H1 (cell line): ENCODE data around the gene ZNF764. TPM values are rescaled to one million over a fixed set of nuclear protein-coding genes. Genes with fewer than 3 reads are reported as not detected.
A peak's percentile ranks its signal among the peaks of the same experiment; 100 is the strongest.

Experiments used
- CTCF ChIA-PET: fragments of 300-600 bp; sonication (Branson Sonifier 250); formaldehyde crosslinking; loops from one replicate; lab custom pipeline; 2021; ENCODE audit not compliant: partially characterized antibody; lab: Charles Lee
- POLR2A ChIA-PET: fragments of 300-600 bp; sonication (Branson Sonifier 250); formaldehyde crosslinking; loops from one replicate; lab custom pipeline; 2021; ENCODE audit warnings: inconsistent platforms; ENCODE audit not compliant: partially characterized antibody; lab: Charles Lee
- DNase-seq, 2 experiments: peaks; one replicate each; pipeline versions ENCODE4 v3.0.0 to v3.0.0-alpha.2; 2010 to 2022; ENCODE audit warnings: low spot score in 2 of 2, low read depth in 1 of 2, mixed read lengths in 1 of 2
- FAIRE-seq: peaks from 2 replicates; lab custom pipeline; 2011; peaks lifted over from hg19 to GRCh38; lab: Jason Lieb, UNC
- H2AFZ ChIP-seq: 2 replicates; pipeline ENCODE4 v1.8.1; 2012; ENCODE audit warnings: low read length, inconsistent platforms
- H2AK5ac ChIP-seq: 2 replicates; pipeline ENCODE4 v1.6.1; 2013; ENCODE audit warnings: low read depth, low read length
- H2BK120ac ChIP-seq: replicated peaks from 2 replicates; pipeline ENCODE3; 2013; ENCODE audit warnings: low read depth, low read length, inconsistent platforms
- H2BK12ac ChIP-seq: 2 replicates; pipeline ENCODE4 v1.6.1; 2013; ENCODE audit warnings: low read depth, low read length
- H2BK15ac ChIP-seq: 2 replicates; pipeline ENCODE4 v1.6.1; 2013; ENCODE audit warnings: low read length
- H2BK20ac ChIP-seq: 2 replicates; pipeline ENCODE4 v1.6.1; 2013; ENCODE audit warnings: low read length
- H2BK5ac ChIP-seq: 2 replicates; pipeline ENCODE4 v1.6.1; 2013; ENCODE audit warnings: low read depth, low read length
- H3K14ac ChIP-seq: 2 replicates; pipeline ENCODE4 v1.6.1; 2013; ENCODE audit warnings: inconsistent platforms; ENCODE audit not compliant: insufficient read length
- H3K18ac ChIP-seq: 2 replicates; pipeline ENCODE4 v1.6.1; 2013; ENCODE audit warnings: low read length; ENCODE audit errors: extremely low read depth
- H3K23ac ChIP-seq: 2 replicates; pipeline ENCODE4 v1.6.1; 2013; ENCODE audit warnings: inconsistent platforms; ENCODE audit not compliant: insufficient read length
- H3K23me2 ChIP-seq: 2 replicates; pipeline ENCODE4 v1.6.1; 2013; ENCODE audit warnings: low read depth, low read length
- H3K27ac ChIP-seq: 2 replicates; pipeline ENCODE4 v1.6.1; 2011; ENCODE audit warnings: low read depth, low read length, inconsistent platforms
- H3K27me3 ChIP-seq, 4 experiments: replicated peaks in 1 of 4; 1 replicate in 1 of 4; 2 replicates in 3 of 4; pipeline versions ENCODE4 v1.6.1 to v1.8.1; 2011 to 2013; ENCODE audit warnings: low read length in 3 of 4, mild to moderate bottlenecking in 3 of 4, inconsistent platforms in 2 of 4, mixed read lengths in 2 of 4, moderate library complexity in 1 of 4; ENCODE audit not compliant: control insufficient read depth in 3 of 4, insufficient read depth in 3 of 4; ENCODE audit errors: extremely low read depth in 1 of 4
- H3K36me3 ChIP-seq, 4 experiments: 2 replicates each; pipeline versions ENCODE4 v1.6.1 to v1.8.1; 2011 to 2013; ENCODE audit warnings: mild to moderate bottlenecking in 4 of 4, low read length in 3 of 4, moderate library complexity in 2 of 4, control low read depth in 1 of 4, inconsistent platforms in 1 of 4; ENCODE audit not compliant: insufficient read depth in 4 of 4, control insufficient read depth in 2 of 4
- H3K4ac ChIP-seq: replicated peaks from 2 replicates; pipeline ENCODE3; 2013; ENCODE audit warnings: low read length, low read depth, mixed read lengths, inconsistent platforms; ENCODE audit not compliant: insufficient read length
- H3K4me1 ChIP-seq, 4 experiments: replicated peaks in 1 of 4; 1 replicate in 1 of 4; 2 replicates in 3 of 4; pipeline versions ENCODE4 v1.6.1 to v1.8.1; 2011 to 2013; ENCODE audit warnings: low read length in 3 of 4, inconsistent platforms in 2 of 4, mixed read lengths in 1 of 4; ENCODE audit not compliant: insufficient read depth in 4 of 4, control insufficient read depth in 3 of 4
- H3K4me2 ChIP-seq, 2 experiments: 2 replicates each; pipeline versions ENCODE4 v1.6.1 to v1.8.1; 2011 to 2013; ENCODE audit warnings: low read depth in 2 of 2, low read length in 2 of 2, control low read depth in 1 of 2, inconsistent platforms in 1 of 2, mild to moderate bottlenecking in 1 of 2; ENCODE audit not compliant: insufficient read depth in 1 of 2
- H3K4me3 ChIP-seq, 4 experiments: fragments of 200-600, 300-600 bp in 1 of 4; sonication (generic), shearing (Covaris generic), sonication (Bioruptor Twin) in 1 of 4; 2 replicates each; pipeline versions ENCODE4 v1.5.1 to v1.8.1; 2011 to 2016; ENCODE audit warnings: low read length in 4 of 4, low read depth in 3 of 4, control low read depth in 2 of 4, inconsistent platforms in 2 of 4, mild to moderate bottlenecking in 2 of 4, mixed read lengths in 1 of 4, moderate library complexity in 1 of 4; ENCODE audit not compliant: insufficient read depth in 2 of 4; ENCODE audit errors: extremely low read depth in 1 of 4
- H3K56ac ChIP-seq: replicated peaks from 2 replicates; pipeline ENCODE3; 2013; ENCODE audit warnings: low read depth, mild to moderate bottlenecking, mixed read lengths, low read length, inconsistent platforms; ENCODE audit not compliant: insufficient read length
- H3K79me1 ChIP-seq: 2 replicates; pipeline ENCODE4 v1.6.1; 2013; ENCODE audit warnings: low read depth, low read length, control low read depth
- H3K79me2 ChIP-seq, 2 experiments: 2 replicates each; pipeline versions ENCODE4 v1.6.1 to v1.8.1; 2012 to 2013; ENCODE audit warnings: low read length in 2 of 2, mild to moderate bottlenecking in 2 of 2, inconsistent platforms in 1 of 2; ENCODE audit not compliant: insufficient read depth in 2 of 2, control insufficient read depth in 1 of 2
- H3K9ac ChIP-seq, 4 experiments: replicated peaks in 1 of 4; 1 replicate in 1 of 4; 2 replicates in 3 of 4; pipeline versions ENCODE4 v1.6.1 to v1.8.1; 2011 to 2013; ENCODE audit warnings: low read depth in 3 of 4, low read length in 3 of 4, control low read depth in 2 of 4, mild to moderate bottlenecking in 2 of 4, moderate library complexity in 2 of 4, inconsistent platforms in 1 of 4; ENCODE audit errors: extremely low read depth in 1 of 4
- H3K9me3 ChIP-seq, 2 experiments: 2 replicates each; pipeline versions ENCODE4 v1.6.1 to v1.8.1; 2012 to 2013; ENCODE audit warnings: mild to moderate bottlenecking in 2 of 2, moderate library complexity in 2 of 2, control low read depth in 1 of 2, inconsistent platforms in 1 of 2, low read depth in 1 of 2, low read length in 1 of 2, mixed read lengths in 1 of 2; ENCODE audit not compliant: insufficient read depth in 2 of 2
- H4K20me1 ChIP-seq, 2 experiments: replicated peaks in 1 of 2; 2 replicates each; pipeline versions ENCODE3 to v1.8.1; 2011 to 2013; ENCODE audit warnings: inconsistent platforms in 2 of 2, low read length in 2 of 2, mild to moderate bottlenecking in 1 of 2; ENCODE audit not compliant: insufficient read depth in 2 of 2, control insufficient read depth in 1 of 2
- H4K5ac ChIP-seq: 2 replicates; pipeline ENCODE4 v1.6.1; 2013; ENCODE audit warnings: low read length, low read depth, mixed read lengths, inconsistent platforms; ENCODE audit not compliant: insufficient read length
- H4K8ac ChIP-seq: 2 replicates; pipeline ENCODE4 v1.8.0; 2013; ENCODE audit warnings: mild to moderate bottlenecking, moderate library complexity, low read length, inconsistent platforms; ENCODE audit not compliant: insufficient read depth; ENCODE audit errors: extremely low read depth
- H4K91ac ChIP-seq: replicated peaks from 2 replicates; pipeline ENCODE3; 2013; ENCODE audit warnings: low read length, mixed read lengths, inconsistent platforms; ENCODE audit not compliant: insufficient read length
- JUN ChIP-seq: IDR thresholded peaks from 2 replicates; pipeline ENCODE4 v1.6.1; 2011; ENCODE audit warnings: low read depth, mild to moderate bottlenecking, improper control_type of control experiment, low read length
- POLR2A ChIP-seq, 2 experiments: IDR thresholded peaks; 1 replicate in 1 of 2; 2 replicates in 1 of 2; pipeline ENCODE4 v1.6.1; 2011; ENCODE audit warnings: low read depth in 2 of 2, low read length in 2 of 2, mild to moderate bottlenecking in 2 of 2; ENCODE audit errors: control extremely low read depth in 1 of 2
- POLR2AphosphoS5 ChIP-seq: IDR thresholded peaks from 2 replicates; pipeline ENCODE4 v1.6.1; 2011; ENCODE audit warnings: low read depth, low read length
- SIN3A ChIP-seq, 2 experiments: IDR thresholded peaks in 1 of 2; conservative IDR thresholded peaks in 1 of 2; 2 replicates each; pipeline ENCODE4 v1.6.1; 2011 to 2012; ENCODE audit warnings: low read length in 2 of 2, improper control_type of control experiment in 1 of 2, low read depth in 1 of 2, mild to moderate bottlenecking in 1 of 2
- TAF1 ChIP-seq: IDR thresholded peaks from 2 replicates; pipeline ENCODE4 v1.6.1; 2011; ENCODE audit warnings: mild to moderate bottlenecking, low read depth, low read length
- TBP ChIP-seq: IDR thresholded peaks from 2 replicates; pipeline ENCODE4 v1.6.1; 2011; ENCODE audit warnings: low read depth, low read length, improper control_type of control experiment
- WGBS, 2 experiments: shearing (Covaris generic) in 1 of 2; methylation state at CpG; one replicate each; pipeline versions ENCODE4 v1.1.6 to v1.1.7; 2013 to 2015; ENCODE audit warnings: low lambda C conversion rate in 2 of 2, mixed read lengths in 2 of 2, inconsistent platforms in 1 of 2, low coverage in 1 of 2, missing lambda C conversion rate in 1 of 2; ENCODE audit not compliant: insufficient replicate concordance in 2 of 2, insufficient coverage in 1 of 2, insufficient read length in 1 of 2; ENCODE audit errors: extremely low coverage in 1 of 2, missing lambda C conversion rate in 1 of 2; 5-methylcytosine and 5-hydroxymethylcytosine counted together
- polyA plus RNA-seq, 7 experiments: library from polyadenylated mRNA; depleted of rRNA in 3 of 7; stranded (reverse) in 5 of 7; unstranded in 2 of 7; fragments of >200 nt in 5 of 7; fragments of 200-250 nt in 2 of 7; gene quantifications; 1 replicate in 5 of 7; 2 replicates in 1 of 7; 4 replicates in 1 of 7; pipeline versions ENCODE4 v1.2.1 to v1.2.3, GENCODE V29; 2011 to 2013; ENCODE audit warnings: missing spikeins in 2 of 7, mixed read lengths in 2 of 7
- total RNA-seq: library from RNA; stranded (reverse); fragmentation: NEBNext Ultra II Directional; extraction: Animal tissue kit (Norgen Biotek cat#: 25700); gene quantifications from 2 replicates; pipeline ENCODE4 v1.2.1, GENCODE V29; 2021
- TF ChIP-seq, protein P1 (sequence below), 3 experiments: IDR thresholded peaks; 1 replicate in 2 of 3; 2 replicates in 1 of 3; pipeline versions ENCODE4 v1.5.1 to v1.6.1; 2011; ENCODE audit warnings: low read length in 3 of 3, mild to moderate bottlenecking in 3 of 3, inconsistent platforms in 2 of 3, low read depth in 1 of 3, moderate library complexity in 1 of 3; ENCODE audit not compliant: insufficient read depth in 1 of 3; ENCODE audit errors: control extremely low read depth in 1 of 3

Gene ZNF764
- total and polyA plus RNA-seq, 2 of the 8 experiments (the other 6 are each of a cell fraction or from before 2014, with no cell fraction given), result 5.7 to 7.7 TPM

DNA sequence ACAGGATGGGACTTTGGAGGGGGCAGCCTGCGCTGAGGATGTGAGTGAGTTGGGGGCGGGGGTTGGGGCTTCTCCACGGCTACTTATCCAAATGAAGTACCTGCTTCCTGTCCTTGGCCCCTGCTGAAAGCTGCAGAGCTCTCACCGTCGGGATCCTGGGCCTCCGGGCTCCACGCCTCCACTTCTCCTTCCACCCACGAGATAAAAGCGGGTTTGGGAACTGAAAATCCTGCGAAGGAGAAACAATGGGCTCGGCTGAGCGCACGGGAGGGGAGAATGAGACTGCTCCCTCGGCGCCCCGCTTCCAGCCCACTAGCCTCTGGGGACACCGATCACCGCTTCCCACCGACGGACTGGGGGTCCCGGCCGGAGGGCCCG, 26.8 kb upstream of the ZNF764 start:
- Histone ChIP-seq H3K79me1 (peaks cover 9% of the 10 kb centered on the region), H2AK5ac (no peak overlapping the region), H3K9ac (peak overlapping the region in 3 of 4 experiments; percentile 79 to 84 (median 81); a peak in 6 of 7 replicates), H3K4ac (no peak overlapping the region), H3K9me3 (no peaks in the 10 kb centered on the region), H3K4me3 (peak overlapping the region; percentile 78 to 89 (median 84)), H4K91ac (peak overlapping the region; percentile 80), H4K5ac (peak overlapping the region; percentile 32), H2BK5ac (peak overlapping the region; percentile 78; the same call in 1 of the 2 replicates), H2BK12ac (no peak overlapping the region), H3K56ac (peak overlapping the region; percentile 97), H3K4me1 (no peaks in the 10 kb centered on the region; a peak in 3 of 7 replicates), H2BK120ac (peak overlapping the region; percentile 90), H3K79me2 (peaks cover 0 to 8% of the 10 kb centered on the region in 2 experiments; a peak in 2 of 4 replicates), H3K4me2 (peak overlapping the region; percentile 50 to 80), H2BK20ac (no peak overlapping the region), H3K27ac (peak overlapping the region; percentile 86), H2BK15ac (no peak overlapping the region), H4K8ac (peak overlapping the region; percentile 91; the same call in 1 of the 2 replicates), H2AFZ (no peak overlapping the region), H4K20me1 (peaks cover 0 to 3% of the 10 kb centered on the region in 2 experiments), H3K23ac (no peak overlapping the region), H3K27me3 (no peaks in the 10 kb centered on the region), H3K14ac (no peak overlapping the region), H3K18ac (peak overlapping the region; percentile 83), H3K23me2 (peaks cover 7% of the 10 kb centered on the region; the same call in 1 of the 2 replicates), H3K36me3 (peaks cover 4 to 24% (median 14%) of the 10 kb centered on the region in 4 experiments; a peak in 7 of 8 replicates)
- TF ChIP-seq, protein P1, sequence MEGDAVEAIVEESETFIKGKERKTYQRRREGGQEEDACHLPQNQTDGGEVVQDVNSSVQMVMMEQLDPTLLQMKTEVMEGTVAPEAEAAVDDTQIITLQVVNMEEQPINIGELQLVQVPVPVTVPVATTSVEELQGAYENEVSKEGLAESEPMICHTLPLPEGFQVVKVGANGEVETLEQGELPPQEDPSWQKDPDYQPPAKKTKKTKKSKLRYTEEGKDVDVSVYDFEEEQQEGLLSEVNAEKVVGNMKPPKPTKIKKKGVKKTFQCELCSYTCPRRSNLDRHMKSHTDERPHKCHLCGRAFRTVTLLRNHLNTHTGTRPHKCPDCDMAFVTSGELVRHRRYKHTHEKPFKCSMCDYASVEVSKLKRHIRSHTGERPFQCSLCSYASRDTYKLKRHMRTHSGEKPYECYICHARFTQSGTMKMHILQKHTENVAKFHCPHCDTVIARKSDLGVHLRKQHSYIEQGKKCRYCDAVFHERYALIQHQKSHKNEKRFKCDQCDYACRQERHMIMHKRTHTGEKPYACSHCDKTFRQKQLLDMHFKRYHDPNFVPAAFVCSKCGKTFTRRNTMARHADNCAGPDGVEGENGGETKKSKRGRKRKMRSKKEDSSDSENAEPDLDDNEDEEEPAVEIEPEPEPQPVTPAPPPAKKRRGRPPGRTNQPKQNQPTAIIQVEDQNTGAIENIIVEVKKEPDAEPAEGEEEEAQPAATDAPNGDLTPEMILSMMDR (IDR thresholded peaks at IDR 0.05; ENCODE audit: control extremely low read depth in 1 of 3, insufficient read depth in 1 of 3, low read depth in 1 of 3, low read length in 3 of 3), result no peak
- TF ChIP-seq SIN3A (conservative IDR thresholded peaks at IDR 0.05 in 1 of 2, IDR thresholded peaks at IDR 0.05 in 1 of 2; ENCODE audit: low read depth in 1 of 2, low read length in 2 of 2) (0 out of 4 replicates have a peak, but pooled peaks of 1 of the 2 experiments have one; percentile 56), POLR2A (IDR thresholded peaks at IDR 0.05; ENCODE audit: control extremely low read depth in 1 of 2, low read depth in 2 of 2, low read length in 2 of 2) (peak in 1 of 2 experiments; percentile 65; a peak in 1 of 3 replicates), POLR2AphosphoS5 (0 out of 2 replicates have a peak, but pooled peaks have one; percentile 41), JUN (no peak), TAF1 (peak; percentile 34; the same call in 1 of the 2 replicates), TBP (peak; percentile 31; the same call in 1 of the 2 replicates)
- CTCF ChIA-PET, result interaction anchor here (1.0 to 4.5 kb wide), 8 partner anchors 13 to 182 kb away, joined by 3 to 17 read pairs (median 4); partner anchors contain the start of gene ZNF764
- 1% methylated on average over 12 of the region's 23 CpGs; no CpG with 5 or more reads in 1 of the 2 experiments for WGBS, 2 experiments
- DNase-seq, result peak in 1 of 2 experiments; percentile 61
- POLR2A ChIA-PET, result interaction anchor here (0.7 to 5.9 kb wide), 17 partner anchors 9 to 167 kb away, joined by 3 to 45 read pairs (median 4); partner anchors contain the start of genes ZNF688, ZNF689, ZNF747 and ZNF764
- FAIRE-seq, result no peak
